SK-N-SH (cell line): ENCODE measurements around the gene CDKL5.

ENCODE experiments used
- CTCF ChIP-seq: fragments of 200-600 bp; sonication (generic); IDR thresholded peaks from 2 replicates; pipeline ENCODE4 v1.6.1; 2017; ENCODE audit warnings: antibody characterized with exemption, mild to moderate bottlenecking, moderate library complexity
- TAF1 ChIP-seq: IDR thresholded peaks from 2 replicates; pipeline ENCODE4 v1.6.1; 2012; ENCODE audit warnings: low read depth, mild to moderate bottlenecking, low read length, moderate library complexity, borderline replicate concordance
- YY1 ChIP-seq: IDR thresholded peaks from 2 replicates; pipeline ENCODE4 v1.4.0; 2012; ENCODE audit warnings: low read depth, mild to moderate bottlenecking

- TF ChIP-seq YY1 (no peak), TAF1 (no peak), CTCF (no peak)
Observed at GRCh38 chrX:18464499-18464898, 39.1 kb downstream of the CDKL5 start.
